Activated naive CD8-positive, alpha-beta T cell treated with anti-CD3 and anti-CD28 coated beads, Interleukin-2, amount 50 U/mL, for 24 hours (primary cell): ENCODE data around the gene ZNF8.
"Not testable (repeated sequence)": the region's sequence is repeated elsewhere in the genome, so short reads cannot be mapped to it uniquely, and the experiment has no call there.

ENCODE experiments used
- ATAC-seq: fragments of 150-1000 bp; cut with Tn5 transposase; one replicate; pipeline ENCODE4 v1.10.0; 2021
- DNase-seq: peaks from one replicate; pipeline ENCODE4 v3.0.0; 2021
- H3K27ac Mint-ChIP-seq: one replicate; pipeline ENCODE4 v1.8.0; 2021; ENCODE audit warnings: mild to moderate bottlenecking, mixed read lengths
- H3K27me3 Mint-ChIP-seq: one replicate; pipeline ENCODE4 v1.8.0; 2021; ENCODE audit warnings: mixed read lengths
- H3K36me3 Mint-ChIP-seq: one replicate; pipeline ENCODE4 v1.8.0; 2021; ENCODE audit warnings: low read depth, mixed read lengths
- H3K4me1 Mint-ChIP-seq: one replicate; pipeline ENCODE4 v1.8.0; 2021; ENCODE audit warnings: mixed read lengths
- H3K4me3 Mint-ChIP-seq: one replicate; pipeline ENCODE4 v1.8.0; 2021; ENCODE audit warnings: mild to moderate bottlenecking, moderate library complexity, mixed read lengths
- H3K9me3 Mint-ChIP-seq: one replicate; pipeline ENCODE4 v1.8.0; 2021; ENCODE audit warnings: mixed read lengths

Gene ZNF8

DNA sequence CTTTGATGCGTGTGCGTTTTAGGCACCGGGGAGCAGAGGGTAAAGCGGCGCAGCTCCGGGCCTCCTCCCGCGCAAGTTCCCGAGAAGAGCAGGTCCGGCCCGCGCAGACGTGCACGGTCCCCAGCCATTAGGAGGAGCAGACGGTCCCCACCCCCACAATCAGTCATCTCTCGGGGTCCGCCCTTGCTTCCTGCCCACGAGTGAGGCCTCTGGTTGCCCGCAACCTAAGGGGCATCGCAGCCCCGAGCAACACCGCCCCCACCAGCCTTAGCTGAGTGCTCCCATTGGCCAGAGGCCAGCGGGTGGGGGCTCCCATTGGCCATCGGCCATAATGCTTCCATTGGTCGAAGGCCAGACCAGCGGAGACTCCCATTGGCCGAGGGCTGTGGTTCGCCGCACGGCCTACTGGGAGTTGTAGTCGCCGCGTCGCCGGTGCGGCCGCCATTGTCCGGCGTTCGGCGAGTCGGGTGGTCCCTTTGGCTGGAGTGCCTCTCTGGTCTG lies at the start of gene ZNF8:
Gene ZNF8 (plus strand): TSS at position 415 of the 501 bp plus-strand sequence. CDS start 127 bp downstream, outside the sequence.
- peak; percentile 99 for ATAC-seq
- peak; percentile 97 for DNase-seq
- peaks cover 42% of the 10 kb centered on the region for H3K4me1 Mint-ChIP-seq
- peaks cover 22% of the 10 kb centered on the region for H3K9me3 Mint-ChIP-seq
- peaks cover 69% of the 10 kb centered on the region for H3K36me3 Mint-ChIP-seq
- H3K27ac Mint-ChIP-seq = peak within 1 kb of the TSS; percentile 95
- no peaks in the 10 kb centered on the region for H3K27me3 Mint-ChIP-seq
- peak within 1 kb of the TSS; percentile 96 for H3K4me3 Mint-ChIP-seq

DNA sequence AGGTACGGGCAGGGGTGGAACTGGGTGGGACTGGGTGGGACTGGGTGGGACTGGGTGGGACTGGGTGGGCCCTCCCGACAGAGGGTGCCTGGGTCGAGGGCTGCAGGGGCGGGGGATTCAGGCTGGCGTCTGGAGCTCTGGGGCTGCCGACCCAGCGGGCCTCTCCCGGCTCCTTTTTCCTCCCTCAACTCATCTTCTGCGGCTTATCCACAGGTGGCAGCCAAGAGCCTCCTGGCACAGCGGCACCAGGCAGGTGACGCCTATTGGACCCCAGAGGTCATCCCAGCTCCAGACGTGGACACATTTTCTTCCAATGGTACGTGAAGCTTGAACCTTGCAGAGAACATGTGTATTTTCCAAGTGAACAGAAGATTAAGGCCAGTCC lies 49.5 kb upstream of the ZNF8 start:
- H3K9me3 Mint-ChIP-seq = peaks cover 54% of the 10 kb centered on the region
- H3K27ac Mint-ChIP-seq = peak overlapping the region; percentile 79
- H3K27me3 Mint-ChIP-seq = no peaks in the 10 kb centered on the region
- DNase-seq = peak; percentile 33
- peaks cover 61% of the 10 kb centered on the region for H3K36me3 Mint-ChIP-seq
- H3K4me3 Mint-ChIP-seq = peak overlapping the region; percentile 86
- ATAC-seq = no peak
- H3K4me1 Mint-ChIP-seq = peaks cover 30% of the 10 kb centered on the region

DNA sequence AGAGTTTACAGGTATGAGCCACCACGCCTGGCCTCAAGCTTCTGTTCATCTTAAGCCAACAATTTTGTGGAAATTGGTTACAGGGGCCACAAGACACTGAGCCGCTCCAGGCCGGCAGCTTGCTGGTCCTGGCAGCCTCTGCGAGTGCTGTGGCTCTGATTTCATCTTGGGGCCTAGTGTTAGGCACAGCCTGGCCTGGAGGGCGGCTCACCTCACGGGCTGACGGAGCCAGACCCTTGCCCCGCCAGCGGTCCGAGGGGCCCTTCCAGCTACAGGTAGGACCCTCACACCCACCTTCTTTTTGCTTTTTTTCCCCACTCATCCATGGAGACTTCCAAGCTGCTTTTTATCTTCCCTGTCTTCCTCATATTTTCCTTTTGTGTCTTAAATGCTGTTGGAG lies 41.4 kb upstream of the ZNF8 start:
- no peaks in the 10 kb centered on the region for H3K4me1 Mint-ChIP-seq
- no peaks in the 10 kb centered on the region for H3K27me3 Mint-ChIP-seq
- H3K27ac Mint-ChIP-seq = no peak overlapping the region
- H3K4me3 Mint-ChIP-seq = no peak overlapping the region
- ATAC-seq = no peak
- DNase-seq = no peak
- H3K9me3 Mint-ChIP-seq = peaks cover 48% of the 10 kb centered on the region
- peaks cover 94% of the 10 kb centered on the region for H3K36me3 Mint-ChIP-seq

DNA sequence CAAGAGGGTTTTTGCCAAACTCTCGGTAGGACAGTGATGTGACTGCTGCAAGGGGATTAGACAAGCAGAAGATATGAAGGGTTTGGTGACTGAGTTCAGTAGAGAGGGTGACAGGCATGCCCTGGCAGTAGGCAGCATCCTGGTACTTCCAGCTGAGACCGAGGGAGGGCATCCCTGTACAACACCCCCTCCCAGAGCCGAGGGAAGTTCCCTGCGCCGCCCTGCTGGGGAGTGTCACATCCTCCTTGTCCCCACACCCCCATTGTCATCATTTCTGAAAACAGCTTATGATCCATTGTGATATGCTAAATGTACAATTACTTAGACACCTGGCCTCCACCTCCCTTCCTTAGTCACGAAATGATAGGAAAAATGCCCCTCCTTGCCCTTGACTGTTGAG lies 35.4 kb upstream of the ZNF8 start:
- Mint-ChIP-seq H3K4me3 (no peak overlapping the region), H3K36me3 (peaks cover 99% of the 10 kb centered on the region), H3K27ac (no peak overlapping the region), H3K27me3 (no peaks in the 10 kb centered on the region), H3K9me3 (peaks cover 53% of the 10 kb centered on the region), H3K4me1 (peaks cover 2% of the 10 kb centered on the region)
- ATAC-seq (no peak), DNase-seq (no peak)

DNA sequence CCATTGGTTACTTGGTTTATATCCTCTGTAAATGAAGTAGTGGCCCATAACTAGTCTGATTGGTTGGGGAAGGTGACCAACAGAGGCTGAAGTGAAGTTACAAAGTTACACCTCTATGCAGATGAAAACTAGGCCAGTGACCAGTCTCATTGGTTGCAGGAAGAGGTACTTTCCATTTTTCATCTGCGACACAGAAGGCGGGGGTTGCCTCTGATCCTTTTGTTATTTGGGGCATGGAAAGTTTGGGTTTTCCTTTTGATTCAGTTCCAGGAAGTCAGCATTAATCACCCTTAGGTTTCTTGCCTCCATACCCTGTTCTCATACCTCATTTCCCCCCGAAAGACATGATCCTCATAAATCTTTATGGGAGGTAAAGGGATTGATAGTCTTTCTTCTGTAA lies 29.9 kb upstream of the ZNF8 start:
- Mint-ChIP-seq H3K27me3 (no peaks in the 10 kb centered on the region), H3K4me1 (peaks cover 12% of the 10 kb centered on the region), H3K4me3 (no peak overlapping the region), H3K27ac (no peak overlapping the region), H3K36me3 (peaks cover 99% of the 10 kb centered on the region), H3K9me3 (peaks cover 55% of the 10 kb centered on the region)
- ATAC-seq (no peak), DNase-seq (no peak)

DNA sequence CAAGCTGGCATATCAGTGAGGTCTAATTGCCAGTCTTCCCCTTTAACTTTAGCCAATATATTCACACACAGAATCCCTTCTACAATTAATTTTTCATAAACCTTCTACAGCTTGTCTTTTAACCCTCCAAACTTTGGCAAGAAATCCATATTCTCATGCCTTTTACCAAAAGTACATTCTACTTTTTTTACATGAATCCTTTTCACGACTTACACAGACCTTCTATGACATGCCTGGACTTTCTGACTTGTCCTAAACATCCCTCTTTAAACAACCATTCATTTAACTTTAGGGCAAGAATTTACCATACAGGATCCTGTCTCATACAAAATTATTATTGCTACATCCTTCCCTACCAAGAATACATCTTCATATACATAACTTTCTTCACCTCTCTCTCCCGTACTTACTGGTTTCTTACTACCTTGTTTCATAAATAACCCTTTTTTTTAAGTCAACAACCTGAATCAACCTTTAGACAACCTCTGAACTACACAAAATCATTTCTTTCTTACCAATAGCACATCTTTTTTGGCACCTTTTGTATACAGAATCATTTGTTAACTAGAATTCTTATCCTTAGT lies 26.6 kb upstream of the ZNF8 start:
- DNase-seq (no peak), ATAC-seq (no peak)
- H3K9me3 Mint-ChIP-seq = peaks cover 62% of the 10 kb centered on the region
- H3K4me3 Mint-ChIP-seq = no peak overlapping the region
- H3K27ac Mint-ChIP-seq = no peak overlapping the region
- H3K36me3 Mint-ChIP-seq = peaks cover 99% of the 10 kb centered on the region
- H3K4me1 Mint-ChIP-seq = peaks cover 12% of the 10 kb centered on the region
- no peaks in the 10 kb centered on the region for H3K27me3 Mint-ChIP-seq

DNA sequence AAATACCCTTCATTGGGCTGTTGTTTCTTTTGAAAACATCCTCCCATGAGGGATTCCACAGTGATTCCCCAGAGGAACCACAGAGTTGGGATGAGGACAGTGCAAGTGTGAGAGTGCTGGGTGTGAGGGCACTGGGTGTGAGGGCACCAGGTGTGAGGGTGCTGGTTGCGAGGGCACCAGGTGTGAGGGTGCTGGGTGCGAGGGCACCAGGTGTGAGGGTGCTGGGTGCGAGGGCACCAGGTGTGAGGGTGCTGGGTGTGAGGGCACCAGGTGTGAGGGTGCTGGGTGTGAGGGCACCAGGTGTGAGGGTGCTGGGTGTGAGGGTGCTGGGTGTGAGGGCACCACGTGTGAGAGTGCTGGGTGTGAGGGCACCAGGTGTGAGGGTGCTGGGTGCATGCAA lies 20.5 kb upstream of the ZNF8 start:
- not testable (repeated sequence) for ATAC-seq, H3K27me3 Mint-ChIP-seq, H3K27ac Mint-ChIP-seq, DNase-seq, H3K4me1 Mint-ChIP-seq, H3K4me3 Mint-ChIP-seq
- H3K36me3 Mint-ChIP-seq = peaks cover 100% of the 10 kb centered on the region
- H3K9me3 Mint-ChIP-seq = peaks cover 71% of the 10 kb centered on the region

DNA sequence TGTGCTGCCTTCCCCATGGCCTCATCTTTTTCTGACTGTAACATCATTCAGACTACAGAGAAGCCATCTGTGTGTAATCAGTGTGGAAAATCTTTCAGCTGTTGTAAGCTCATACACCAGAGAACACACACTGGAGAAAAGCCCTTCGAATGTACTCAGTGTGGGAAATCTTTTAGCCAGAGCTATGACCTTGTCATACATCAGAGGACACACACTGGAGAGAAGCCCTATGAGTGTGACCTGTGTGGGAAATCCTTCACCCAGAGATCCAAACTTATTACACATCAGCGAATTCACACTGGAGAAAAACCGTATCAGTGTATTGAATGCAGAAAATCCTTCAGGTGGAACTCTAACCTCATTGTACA lies 17.2 kb upstream of the ZNF8 start:
- Mint-ChIP-seq H3K27me3 (no peaks in the 10 kb centered on the region), H3K27ac (no peak overlapping the region), H3K36me3 (peaks cover 97% of the 10 kb centered on the region), H3K9me3 (peaks cover 56% of the 10 kb centered on the region), H3K4me3 (no peak overlapping the region), H3K4me1 (no peaks in the 10 kb centered on the region)
- DNase-seq (no peak), ATAC-seq (no peak)

DNA sequence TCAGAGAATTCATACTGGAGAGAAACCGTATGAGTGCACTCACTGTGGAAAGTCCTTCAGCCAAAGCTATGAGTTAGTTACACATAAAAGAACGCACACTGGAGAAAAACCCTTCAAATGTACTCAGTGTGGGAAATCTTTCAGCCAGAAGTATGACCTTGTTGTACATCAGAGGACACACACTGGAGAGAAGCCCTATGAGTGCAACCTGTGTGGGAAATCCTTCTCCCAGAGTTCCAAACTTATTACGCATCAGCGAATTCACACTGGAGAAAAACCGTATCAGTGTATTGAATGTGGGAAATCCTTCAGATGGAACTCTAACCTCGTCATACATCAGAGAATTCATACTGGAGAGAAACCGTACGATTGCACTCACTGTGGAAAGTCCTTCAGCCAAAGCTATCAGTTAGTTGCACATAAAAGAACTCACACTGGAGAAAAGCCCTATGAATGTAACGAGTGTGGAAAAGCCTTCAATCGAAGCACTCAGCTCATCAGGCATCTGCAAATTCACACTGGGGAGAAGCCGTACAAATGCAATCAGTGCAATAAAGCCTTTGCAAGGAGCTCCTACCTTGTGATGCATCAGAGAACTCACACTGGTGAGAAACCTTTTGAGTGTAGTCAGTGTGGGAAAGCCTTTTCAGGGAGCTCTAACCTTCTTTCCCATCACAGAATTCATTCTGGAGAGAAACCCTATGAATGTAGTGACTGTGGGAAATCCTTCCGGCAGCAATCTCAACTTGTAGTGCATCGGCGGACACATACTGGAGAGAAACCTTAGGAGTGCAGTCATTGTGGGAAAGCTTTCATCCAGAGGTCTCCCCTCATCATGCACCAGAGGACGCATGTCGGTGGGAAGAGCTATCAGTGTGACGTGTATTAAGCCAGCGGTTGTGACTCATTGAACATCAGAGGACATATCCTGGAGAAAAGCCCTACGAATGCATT lies 16.5 kb upstream of the ZNF8 start:
- Mint-ChIP-seq H3K4me1 (no peaks in the 10 kb centered on the region), H3K9me3 (peaks cover 55% of the 10 kb centered on the region), H3K27me3 (no peaks in the 10 kb centered on the region), H3K27ac (no peak overlapping the region), H3K4me3 (no peak overlapping the region), H3K36me3 (peaks cover 95% of the 10 kb centered on the region)
- DNase-seq (no peak), ATAC-seq (no peak)

DNA sequence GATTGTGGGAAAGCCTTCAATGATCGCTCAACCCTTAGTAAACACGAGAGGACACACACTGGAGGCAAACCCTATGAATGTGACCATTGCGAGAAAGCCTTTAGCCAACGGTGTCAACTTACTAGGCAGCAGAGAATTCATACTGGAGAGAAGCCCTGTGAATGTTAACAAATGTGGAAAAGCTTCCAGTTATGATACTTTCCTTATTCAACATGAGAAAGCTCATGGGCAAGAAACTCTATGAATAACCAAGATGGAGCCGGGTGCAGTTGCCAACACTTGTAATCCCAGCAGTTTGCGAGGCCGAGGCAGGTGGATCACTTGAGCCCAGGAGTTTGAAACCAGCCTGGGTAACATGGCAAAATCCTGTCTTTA lies 15.8 kb upstream of the ZNF8 start:
- Mint-ChIP-seq H3K9me3 (peaks cover 48% of the 10 kb centered on the region), H3K27ac (no peak overlapping the region), H3K4me1 (no peaks in the 10 kb centered on the region), H3K36me3 (peaks cover 90% of the 10 kb centered on the region), H3K4me3 (no peak overlapping the region), H3K27me3 (no peaks in the 10 kb centered on the region)
- DNase-seq (no peak), ATAC-seq (no peak)

DNA sequence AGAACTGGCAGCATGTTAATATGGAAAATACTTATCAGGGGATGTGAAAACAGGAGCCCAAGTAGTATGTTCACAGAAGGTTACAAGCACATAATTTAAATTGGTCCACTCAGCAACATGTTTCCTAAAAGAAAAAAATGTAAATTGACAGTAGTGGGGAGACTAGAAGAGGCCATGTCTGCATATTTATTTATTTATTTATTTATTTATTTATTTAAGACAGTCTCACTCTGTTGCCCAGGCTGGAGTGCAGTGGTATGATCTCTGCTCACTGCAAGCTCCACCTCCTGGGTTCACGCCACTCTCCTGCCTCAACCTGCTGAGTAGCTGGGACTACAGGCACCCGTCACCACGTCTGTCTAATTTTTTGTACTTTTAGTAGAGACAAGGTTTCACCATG lies 13.7 kb upstream of the ZNF8 start:
- DNase-seq (no peak), ATAC-seq (no peak)
- Mint-ChIP-seq H3K4me1 (no peaks in the 10 kb centered on the region), H3K27me3 (no peaks in the 10 kb centered on the region), H3K36me3 (peaks cover 81% of the 10 kb centered on the region), H3K4me3 (no peak overlapping the region), H3K9me3 (peaks cover 44% of the 10 kb centered on the region), H3K27ac (no peak overlapping the region)

DNA sequence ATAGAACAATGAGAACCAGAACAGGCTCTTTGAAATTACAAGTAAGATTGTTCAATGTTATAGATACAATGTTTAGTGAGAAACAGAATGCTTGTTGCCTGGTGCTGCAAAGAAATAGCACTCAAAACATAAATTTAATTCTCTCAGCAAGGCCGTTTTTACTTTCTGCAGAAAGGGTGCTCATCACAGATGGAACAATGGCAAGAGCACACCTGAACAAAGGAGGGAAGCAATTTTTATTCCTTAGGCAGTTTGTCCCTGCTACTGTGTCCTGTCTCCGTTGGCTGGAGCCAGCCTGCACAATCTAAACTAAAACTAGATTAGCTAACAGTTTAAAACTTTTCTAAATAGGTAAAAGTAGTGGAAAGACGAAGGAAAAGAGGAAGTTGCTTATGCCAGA lies 10.4 kb upstream of the ZNF8 start:
- Mint-ChIP-seq H3K27me3 (no peaks in the 10 kb centered on the region), H3K4me3 (no peak overlapping the region), H3K4me1 (no peaks in the 10 kb centered on the region), H3K27ac (no peak overlapping the region), H3K36me3 (peaks cover 77% of the 10 kb centered on the region), H3K9me3 (peaks cover 32% of the 10 kb centered on the region)
- DNase-seq (no peak), ATAC-seq (no peak)

DNA sequence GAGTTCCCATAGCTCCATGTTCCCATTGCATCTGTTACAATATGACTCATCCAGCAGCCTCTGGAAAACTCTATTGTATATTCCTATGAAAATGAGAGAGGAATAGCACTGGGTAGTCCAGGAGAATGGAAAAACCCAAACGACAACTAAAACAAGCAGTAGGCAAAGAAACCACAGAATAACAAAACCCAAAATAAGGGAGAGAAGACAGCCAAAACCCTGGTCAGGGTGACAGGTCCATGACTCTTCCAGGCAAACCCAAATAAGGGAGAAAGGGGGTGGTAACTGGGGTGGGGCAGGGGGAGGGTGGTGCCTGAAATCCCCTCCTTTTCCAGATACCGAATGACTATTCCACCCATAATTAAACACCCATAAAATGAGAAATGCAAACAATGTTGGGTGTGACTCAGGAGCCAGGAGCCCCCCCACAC lies 4.0 kb upstream of the ZNF8 start:
- ATAC-seq (no peak), DNase-seq (no peak)
- peaks cover 18% of the 10 kb centered on the region for H3K4me1 Mint-ChIP-seq
- H3K27ac Mint-ChIP-seq = no peak overlapping the region
- no peaks in the 10 kb centered on the region for H3K27me3 Mint-ChIP-seq
- peaks cover 37% of the 10 kb centered on the region for H3K9me3 Mint-ChIP-seq
- no peak overlapping the region for H3K4me3 Mint-ChIP-seq
- peaks cover 76% of the 10 kb centered on the region for H3K36me3 Mint-ChIP-seq

DNA sequence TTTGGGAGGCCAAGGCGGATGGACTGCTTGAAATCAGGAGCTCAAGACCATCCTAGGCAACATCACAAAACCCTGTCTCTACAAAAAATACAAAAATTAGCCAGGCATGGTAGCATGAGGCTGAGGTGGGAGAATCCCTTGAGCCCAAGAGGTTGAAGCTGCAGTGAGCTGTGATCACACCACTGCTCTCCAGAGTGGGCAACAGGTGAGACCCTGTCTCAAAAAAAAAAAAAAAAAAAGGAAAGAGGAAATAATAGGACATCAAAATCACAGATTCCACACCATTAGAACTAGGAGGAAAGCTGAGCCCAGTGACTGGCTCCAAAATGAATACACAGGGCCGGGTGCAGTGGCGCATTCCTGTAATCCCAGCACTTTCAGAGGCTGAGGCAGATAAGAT lies 3.2 kb upstream of the ZNF8 start:
- H3K4me3 Mint-ChIP-seq = no peak overlapping the region
- H3K27ac Mint-ChIP-seq = no peak overlapping the region
- H3K4me1 Mint-ChIP-seq = peaks cover 25% of the 10 kb centered on the region
- no peak for DNase-seq
- H3K27me3 Mint-ChIP-seq = no peaks in the 10 kb centered on the region
- no peak for ATAC-seq
- H3K36me3 Mint-ChIP-seq = peaks cover 77% of the 10 kb centered on the region
- peaks cover 33% of the 10 kb centered on the region for H3K9me3 Mint-ChIP-seq

DNA sequence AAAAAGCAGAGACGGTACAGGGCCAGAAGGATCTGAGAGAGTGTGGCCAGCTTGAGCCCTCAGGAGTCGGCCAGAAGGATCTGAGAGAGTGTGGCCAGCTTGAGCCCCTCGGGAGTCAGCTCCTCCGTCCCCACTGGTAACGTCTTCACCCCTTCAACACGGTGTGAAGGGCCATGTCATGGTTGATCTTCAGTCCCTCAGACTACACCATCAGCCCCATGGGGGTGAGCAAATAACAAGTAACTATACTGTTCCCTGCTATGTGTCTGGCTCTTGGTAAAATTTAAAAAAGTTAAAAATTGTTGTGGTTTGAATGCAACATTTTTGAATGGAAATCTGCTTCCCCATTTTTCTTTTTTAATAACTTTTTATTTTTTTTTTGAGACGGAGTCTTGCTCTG lies 1.6 kb upstream of the ZNF8 start:
- Mint-ChIP-seq H3K9me3 (peaks cover 22% of the 10 kb centered on the region), H3K36me3 (peaks cover 71% of the 10 kb centered on the region), H3K27ac (no peak overlapping the region), H3K27me3 (no peaks in the 10 kb centered on the region), H3K4me1 (peaks cover 36% of the 10 kb centered on the region), H3K4me3 (peak overlapping the region; percentile 96)
- ATAC-seq = no peak
- no peak for DNase-seq
